HG03442 (cell line): Measurements from ENCODE around the gene HMGN1.

Experiments used
- ATAC-seq: cut with Tn5 transposase; IDR thresholded peaks from one replicate; pipeline ENCODE4 v1.9.1; 2021; ENCODE audit warnings: mild to moderate bottlenecking, moderate library complexity; ENCODE audit not compliant: unreplicated experiment

Gene HMGN1

DNA sequence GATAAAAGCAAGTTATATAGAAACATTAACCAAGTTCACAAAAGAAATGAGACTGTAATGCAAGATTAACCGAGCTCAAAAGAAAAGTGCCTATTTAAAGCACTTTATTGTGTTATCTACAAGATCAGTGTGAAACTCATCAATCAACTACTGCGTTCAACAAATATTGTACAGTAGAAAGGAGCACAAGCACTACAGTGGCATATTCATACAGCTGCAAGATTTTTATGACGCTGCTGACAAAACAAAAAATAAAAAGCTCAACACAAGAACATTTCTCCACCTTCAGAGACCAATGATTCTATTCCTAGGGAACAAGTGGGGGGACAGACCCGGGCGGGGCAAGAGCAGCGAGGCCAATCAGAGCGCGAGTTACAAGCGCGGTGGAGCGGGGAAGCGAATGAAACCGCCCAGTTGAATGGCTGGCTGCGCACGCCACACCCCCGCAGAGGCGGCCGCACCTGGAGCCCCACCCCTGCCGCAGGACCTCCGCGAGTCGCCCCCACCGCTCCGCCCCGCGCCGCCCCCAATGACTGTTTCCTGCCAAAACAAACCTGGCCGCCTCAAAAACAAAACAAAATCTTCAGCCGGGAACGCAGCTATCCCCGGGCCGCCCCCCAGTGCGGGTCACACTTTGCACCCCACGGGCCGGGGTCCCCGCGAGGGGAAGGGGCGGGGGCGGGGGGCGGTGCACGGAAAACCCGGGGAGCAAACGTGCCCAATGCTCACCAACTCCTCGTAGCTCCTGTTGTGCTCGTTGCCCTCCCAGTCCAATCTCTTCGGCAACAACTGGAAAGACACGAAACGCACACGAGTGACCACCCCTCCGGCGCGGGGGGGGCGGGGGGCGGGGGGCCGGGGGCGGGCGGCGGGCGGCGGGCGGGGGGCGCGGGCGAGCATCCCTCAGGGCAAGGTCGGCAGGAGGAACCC, 36.5 kb downstream of the HMGN1 start:
- peak; percentile 67 for ATAC-seq

- ATAC-seq: no peak
Observed at GRCh38 chr21:39311164-39311563, 37.7 kb downstream of the HMGN1 start.

GRCh38 chr21:39307466-39307865, 41.4 kb downstream of the HMGN1 start:
- no peak for ATAC-seq

GRCh38 chr21:39300587-39300986, 48.3 kb downstream of the HMGN1 start:
- no peak for ATAC-seq

GRCh38 chr21:39296891-39297290, 52.0 kb downstream of the HMGN1 start:
- ATAC-seq: no peak
